SK-N-SH (cell line): ENCODE measurements around the gene CDH13. TPM values are rescaled to one million over a fixed set of nuclear protein-coding genes. Genes with fewer than 3 reads are reported as not detected.

Experiments
- CTCF ChIA-PET: fragments of 300-600, 350-600 bp; formaldehyde crosslinking; extraction: SDS; loops from one replicate; lab custom pipeline; 2021; lab: Yijun Ruan, JAX
- POLR2A ChIA-PET: fragments of 350-600 bp; sonication (Branson Sonifier 250); formaldehyde crosslinking; extraction: SDS; loops from one replicate; lab custom pipeline; 2020; ENCODE audit warnings: antibody characterized with exemption, inconsistent platforms; lab: Yijun Ruan, JAX
- DNase-seq: peaks from one replicate; pipeline ENCODE4 v3.0.0; 2012
- H2AFZ ChIP-seq: fragments of 200-600 bp; sonication (generic); 2 replicates; pipeline ENCODE4 v1.8.1; 2016; ENCODE audit warnings: antibody characterized with exemption, mild to moderate bottlenecking, low read depth
- H3F3A ChIP-seq: fragments of 200-600 bp; sonication (generic); replicated peaks from 2 replicates; pipeline ENCODE3; 2016; ENCODE audit warnings: antibody characterized with exemption, mild to moderate bottlenecking; ENCODE audit not compliant: insufficient read depth
- H3K27ac ChIP-seq, 2 experiments: fragments of 200-500 bp in 1 of 2; fragments of 200-600 bp in 1 of 2; sonication (Bioruptor generic) in 1 of 2; sonication (generic), shearing (Covaris generic) in 1 of 2; 2 replicates each; pipeline versions ENCODE4 v1.5.1 to v1.6.1; 2014 to 2016; ENCODE audit warnings: low read depth in 2 of 2, inconsistent platforms in 1 of 2, low read length in 1 of 2, mild to moderate bottlenecking in 1 of 2, mixed read lengths in 1 of 2
- H3K27me3 ChIP-seq: fragments of 200-600 bp; sonication (generic), shearing (Covaris generic); 2 replicates; pipeline ENCODE4 v1.6.1; 2016; ENCODE audit warnings: mixed run types; ENCODE audit not compliant: insufficient read depth
- H3K36me3 ChIP-seq, 2 experiments: fragments of 200-500 bp in 1 of 2; fragments of 200-600 bp in 1 of 2; sonication (Bioruptor generic) in 1 of 2; sonication (generic) in 1 of 2; replicated peaks in 1 of 2; 2 replicates each; pipeline versions ENCODE3 to v1.5.1; 2014 to 2016; ENCODE audit warnings: low read length in 1 of 2, mild to moderate bottlenecking in 1 of 2; ENCODE audit not compliant: insufficient read depth in 2 of 2, control insufficient read depth in 1 of 2
- H3K4me1 ChIP-seq, 2 experiments: fragments of 200-500 bp in 1 of 2; fragments of 200-600 bp in 1 of 2; sonication (Bioruptor generic) in 1 of 2; sonication (generic), shearing (Covaris generic) in 1 of 2; 2 replicates each; pipeline versions ENCODE4 v1.5.1 to v1.6.1; 2014 to 2016; ENCODE audit warnings: low read depth in 1 of 2, low read length in 1 of 2, mixed run types in 1 of 2; ENCODE audit not compliant: insufficient read depth in 2 of 2, control insufficient read depth in 1 of 2
- H3K4me2 ChIP-seq: fragments of 200-600 bp; sonication (generic), shearing (Covaris generic); 2 replicates; pipeline ENCODE4 v1.6.1; 2017; ENCODE audit warnings: mixed run types
- H3K4me3 ChIP-seq, 2 experiments: fragments of 200-500 bp in 1 of 2; fragments of 200-600 bp in 1 of 2; sonication (Bioruptor generic) in 1 of 2; sonication (generic), shearing (Covaris generic) in 1 of 2; 2 replicates each; pipeline versions ENCODE4 v1.5.1 to v1.8.1; 2014 to 2016; ENCODE audit warnings: low read depth in 2 of 2, inconsistent platforms in 1 of 2, low read length in 1 of 2, mild to moderate bottlenecking in 1 of 2, mixed read lengths in 1 of 2, moderate library complexity in 1 of 2
- H3K79me2 ChIP-seq: fragments of 200-600 bp; sonication (generic); 2 replicates; pipeline ENCODE4 v1.8.1; 2017; ENCODE audit warnings: mild to moderate bottlenecking; ENCODE audit not compliant: insufficient read depth
- H3K9ac ChIP-seq: fragments of 200-600 bp; sonication (generic); 2 replicates; pipeline ENCODE4 v1.6.1; 2017; ENCODE audit warnings: mixed run types
- H3K9me2 ChIP-seq: fragments of 200-600 bp; sonication (generic); 2 replicates; pipeline ENCODE4 v1.6.1; 2017; ENCODE audit warnings: mixed run types
- H3K9me3 ChIP-seq: fragments of 200-600 bp; sonication (generic); 2 replicates; pipeline ENCODE4 v1.6.1; 2017; ENCODE audit warnings: mixed run types, mild to moderate bottlenecking, moderate library complexity
- H4K20me1 ChIP-seq: fragments of 200-600 bp; sonication (generic); 2 replicates; pipeline ENCODE4 v1.6.1; 2017; ENCODE audit warnings: mild to moderate bottlenecking, mixed run types; ENCODE audit not compliant: insufficient read depth
- CHD2 ChIP-seq: fragments of 150-350 bp; IDR thresholded peaks from 2 replicates; pipeline ENCODE4 v1.6.1; 2018; ENCODE audit warnings: low read length; ENCODE audit not compliant: partially characterized antibody
- ELF1 ChIP-seq: IDR thresholded peaks from 2 replicates; pipeline ENCODE4 v1.4.0; 2012
- EP300 ChIP-seq, 2 experiments: IDR thresholded peaks; 2 replicates each; pipeline versions ENCODE4 v1.4.0 to v1.6.1; 2012; ENCODE audit warnings: borderline replicate concordance in 1 of 2, low read depth in 1 of 2, low read length in 1 of 2
- FOSL2 ChIP-seq: IDR thresholded peaks from 2 replicates; pipeline ENCODE4 v1.4.0; 2012; ENCODE audit warnings: low read depth, mild to moderate bottlenecking, moderate library complexity, borderline replicate concordance
- JUND ChIP-seq: IDR thresholded peaks from 2 replicates; pipeline ENCODE4 v1.4.0; 2012
- MEF2A ChIP-seq: IDR thresholded peaks from 2 replicates; pipeline ENCODE4 v1.4.0; 2012; ENCODE audit warnings: low read depth, borderline replicate concordance
- NFIC ChIP-seq: IDR thresholded peaks from 2 replicates; pipeline ENCODE4 v1.4.0; 2012; ENCODE audit warnings: borderline replicate concordance
- POLR2AphosphoS5 ChIP-seq: IDR thresholded peaks from 2 replicates; pipeline ENCODE4 v1.6.1; 2012; ENCODE audit warnings: low read depth, low read length
- RAD21 ChIP-seq: IDR thresholded peaks from 2 replicates; pipeline ENCODE4 v1.6.1; 2012; ENCODE audit warnings: mild to moderate bottlenecking, low read length
- RCOR1 ChIP-seq: fragments of 150-350 bp; IDR thresholded peaks from 2 replicates; pipeline ENCODE4 v1.6.1; 2017; ENCODE audit warnings: antibody characterized with exemption, low read length
- RXRA ChIP-seq: IDR thresholded peaks from 2 replicates; pipeline ENCODE4 v1.4.0; 2012; ENCODE audit warnings: low read depth, mild to moderate bottlenecking, borderline replicate concordance
- SMC3 ChIP-seq: IDR thresholded peaks from 2 replicates; pipeline ENCODE4 v1.6.1; 2012; ENCODE audit warnings: low read depth, low read length, improper control_type of control experiment
- TAF1 ChIP-seq: IDR thresholded peaks from 2 replicates; pipeline ENCODE4 v1.6.1; 2012; ENCODE audit warnings: low read depth, mild to moderate bottlenecking, low read length, moderate library complexity, borderline replicate concordance
- TCF12 ChIP-seq: IDR thresholded peaks from 2 replicates; pipeline ENCODE4 v1.4.0; 2012
- TEAD4 ChIP-seq: IDR thresholded peaks from 2 replicates; pipeline ENCODE4 v1.4.0; 2012; ENCODE audit warnings: mild to moderate bottlenecking, borderline replicate concordance; ENCODE audit not compliant: insufficient read depth
- WGBS: methylation state at CpG from one replicate; pipeline ENCODE4 v1.1.6; 2017; ENCODE audit warnings: low lambda C conversion rate; 5-methylcytosine and 5-hydroxymethylcytosine counted together
- polyA plus RNA-seq, 3 experiments: library from polyadenylated mRNA; depleted of rRNA; stranded (reverse); fragments of >200 nt; gene quantifications; 2 replicates each; pipeline ENCODE4 v1.2.3, GENCODE V29; 2012
- TF ChIP-seq, protein P1 (sequence below): IDR thresholded peaks from 2 replicates; pipeline ENCODE4 v1.4.0; 2012; ENCODE audit warnings: low read depth, borderline replicate concordance
- TF ChIP-seq, protein P2 (sequence below): IDR thresholded peaks from 2 replicates; pipeline ENCODE4 v1.4.0; 2012; ENCODE audit warnings: low read depth
- TF ChIP-seq, protein P3 (sequence below): fragments of 200-600 bp; sonication (generic); IDR thresholded peaks from 2 replicates; pipeline ENCODE4 v1.6.1; 2017; ENCODE audit warnings: antibody characterized with exemption, mild to moderate bottlenecking, moderate library complexity
- TF ChIP-seq, protein P4 (sequence below): fragments of 150-350 bp; IDR thresholded peaks from 2 replicates; pipeline ENCODE4 v1.6.1; 2017; ENCODE audit warnings: antibody characterized with exemption, low read length, low read depth, borderline replicate concordance
- TF ChIP-seq, protein P5 (sequence below): IDR thresholded peaks from 2 replicates; pipeline ENCODE4; 2012

CDH13 gene
- polyA plus RNA-seq, 1 of the 3 experiments (the other 2 are of a cell fraction) = 93.0 TPM

DNA sequence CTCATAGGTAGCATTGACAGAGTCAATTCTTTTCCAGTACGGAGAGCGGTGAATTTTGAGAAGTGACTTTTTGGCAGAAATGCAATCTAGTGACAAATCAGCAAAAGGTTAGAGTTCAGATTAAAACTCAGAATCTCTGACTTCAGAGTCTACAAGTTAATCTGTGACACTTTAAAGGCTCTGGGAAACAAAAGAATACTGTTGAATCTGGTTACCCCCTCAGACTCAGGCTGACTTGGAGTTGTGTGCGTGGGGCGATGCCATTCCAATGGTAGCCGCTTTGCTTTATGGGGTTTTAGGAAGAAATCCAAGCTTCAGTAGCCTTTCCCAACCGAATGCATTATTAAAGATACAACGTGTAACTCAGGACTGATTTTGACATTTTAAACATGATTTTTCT is 118.2 kb downstream of the CDH13 start:
- Histone ChIP-seq H3K4me1 (no peaks in the 10 kb centered on the region), H3F3A (no peaks in the 10 kb centered on the region), H3K79me2 (no peaks in the 10 kb centered on the region), H3K27ac (no peak overlapping the region), H3K9me2 (no peaks in the 10 kb centered on the region), H4K20me1 (no peaks in the 10 kb centered on the region), H3K9me3 (no peaks in the 10 kb centered on the region), H3K4me2 (no peak overlapping the region), H3K9ac (no peak overlapping the region), H3K36me3 (peaks cover 0 to 2% of the 10 kb centered on the region in 2 experiments), H2AFZ (no peak overlapping the region), H3K27me3 (no peaks in the 10 kb centered on the region), H3K4me3 (no peak overlapping the region)
- no peak for DNase-seq
- 72% methylated on average over 7 of the region's 7 CpGs for WGBS
- no peak for TF ChIP-seq CHD2
- TF ChIP-seq, protein P1, sequence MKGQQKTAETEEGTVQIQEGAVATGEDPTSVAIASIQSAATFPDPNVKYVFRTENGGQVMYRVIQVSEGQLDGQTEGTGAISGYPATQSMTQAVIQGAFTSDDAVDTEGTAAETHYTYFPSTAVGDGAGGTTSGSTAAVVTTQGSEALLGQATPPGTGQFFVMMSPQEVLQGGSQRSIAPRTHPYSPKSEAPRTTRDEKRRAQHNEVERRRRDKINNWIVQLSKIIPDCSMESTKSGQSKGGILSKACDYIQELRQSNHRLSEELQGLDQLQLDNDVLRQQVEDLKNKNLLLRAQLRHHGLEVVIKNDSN = no peak
- TF ChIP-seq RXRA = no peak
- TF ChIP-seq TAF1 = no peak
- TF ChIP-seq, protein P2, sequence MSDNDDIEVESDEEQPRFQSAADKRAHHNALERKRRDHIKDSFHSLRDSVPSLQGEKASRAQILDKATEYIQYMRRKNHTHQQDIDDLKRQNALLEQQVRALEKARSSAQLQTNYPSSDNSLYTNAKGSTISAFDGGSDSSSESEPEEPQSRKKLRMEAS = no peak
- no peak for TF ChIP-seq ELF1
- no peak for TF ChIP-seq NFIC
- TF ChIP-seq TEAD4 = no peak
- no peak for TF ChIP-seq FOSL2
- TF ChIP-seq, protein P3, sequence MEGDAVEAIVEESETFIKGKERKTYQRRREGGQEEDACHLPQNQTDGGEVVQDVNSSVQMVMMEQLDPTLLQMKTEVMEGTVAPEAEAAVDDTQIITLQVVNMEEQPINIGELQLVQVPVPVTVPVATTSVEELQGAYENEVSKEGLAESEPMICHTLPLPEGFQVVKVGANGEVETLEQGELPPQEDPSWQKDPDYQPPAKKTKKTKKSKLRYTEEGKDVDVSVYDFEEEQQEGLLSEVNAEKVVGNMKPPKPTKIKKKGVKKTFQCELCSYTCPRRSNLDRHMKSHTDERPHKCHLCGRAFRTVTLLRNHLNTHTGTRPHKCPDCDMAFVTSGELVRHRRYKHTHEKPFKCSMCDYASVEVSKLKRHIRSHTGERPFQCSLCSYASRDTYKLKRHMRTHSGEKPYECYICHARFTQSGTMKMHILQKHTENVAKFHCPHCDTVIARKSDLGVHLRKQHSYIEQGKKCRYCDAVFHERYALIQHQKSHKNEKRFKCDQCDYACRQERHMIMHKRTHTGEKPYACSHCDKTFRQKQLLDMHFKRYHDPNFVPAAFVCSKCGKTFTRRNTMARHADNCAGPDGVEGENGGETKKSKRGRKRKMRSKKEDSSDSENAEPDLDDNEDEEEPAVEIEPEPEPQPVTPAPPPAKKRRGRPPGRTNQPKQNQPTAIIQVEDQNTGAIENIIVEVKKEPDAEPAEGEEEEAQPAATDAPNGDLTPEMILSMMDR = no peak
- no peak for TF ChIP-seq RCOR1
- TF ChIP-seq RAD21 = no peak
- no peak for TF ChIP-seq MEF2A
- no peak for TF ChIP-seq JUND
- TF ChIP-seq SMC3 = no peak
- TF ChIP-seq, protein P4, sequence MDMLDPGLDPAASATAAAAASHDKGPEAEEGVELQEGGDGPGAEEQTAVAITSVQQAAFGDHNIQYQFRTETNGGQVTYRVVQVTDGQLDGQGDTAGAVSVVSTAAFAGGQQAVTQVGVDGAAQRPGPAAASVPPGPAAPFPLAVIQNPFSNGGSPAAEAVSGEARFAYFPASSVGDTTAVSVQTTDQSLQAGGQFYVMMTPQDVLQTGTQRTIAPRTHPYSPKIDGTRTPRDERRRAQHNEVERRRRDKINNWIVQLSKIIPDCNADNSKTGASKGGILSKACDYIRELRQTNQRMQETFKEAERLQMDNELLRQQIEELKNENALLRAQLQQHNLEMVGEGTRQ = no peak
- ChIA-PET POLR2A (no interaction called here), CTCF (no interaction called here)

DNA sequence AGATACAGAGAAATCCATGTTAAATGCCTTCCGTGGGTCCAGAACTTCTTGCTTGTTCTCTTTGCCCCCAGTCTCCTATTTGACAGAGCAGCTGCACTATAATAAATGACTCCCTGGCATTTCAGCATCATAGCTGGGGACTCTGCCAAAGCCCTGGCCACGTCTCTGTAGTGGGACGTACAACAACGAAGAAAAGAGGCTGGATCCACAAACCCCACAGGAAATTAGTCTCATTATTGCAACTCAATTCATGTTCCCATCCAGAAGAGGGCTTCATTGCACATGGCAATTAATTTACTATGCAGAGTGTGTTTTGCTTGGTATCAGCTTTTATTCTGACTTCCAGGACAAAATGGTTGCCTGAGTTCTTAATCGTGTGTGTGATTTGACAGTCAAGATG is 121.3 kb downstream of the CDH13 start:
- Histone ChIP-seq H3K79me2 (no peaks in the 10 kb centered on the region), H3K4me2 (peak overlapping the region; percentile 32; the same call in 1 of the 2 replicates)
- CTCF ChIA-PET = no interaction called here

More for the DNA sequence above, 121.3 kb downstream of the CDH13 start:
- no peak for DNase-seq
- Histone ChIP-seq H3K27ac (peak overlapping the region in 1 of 2 experiments; percentile 15; a peak in 1 of 4 replicates), H3K9me2 (no peaks in the 10 kb centered on the region), H4K20me1 (no peaks in the 10 kb centered on the region), H3K27me3 (no peaks in the 10 kb centered on the region), H3K4me3 (no peak overlapping the region), H3K4me1 (no peaks in the 10 kb centered on the region; a peak in 1 of 4 replicates), H3K9ac (no peak overlapping the region), H2AFZ (no peak overlapping the region; the same call in 1 of the 2 replicates), H3K9me3 (no peaks in the 10 kb centered on the region)
- POLR2A ChIA-PET = no interaction called here
- 31% methylated on average over 5 of the region's 5 CpGs for WGBS
- TF ChIP-seq RAD21 (no peak), NFIC (no peak), MEF2A (no peak), EP300 (IDR thresholded peaks at IDR 0.05; ENCODE audit: borderline replicate concordance in 1 of 2, low read depth in 1 of 2, low read length in 1 of 2) (no peak), TEAD4 (no peak), POLR2AphosphoS5 (no peak), RXRA (no peak), TCF12 (no peak), ELF1 (no peak)
- TF ChIP-seq, protein P3 = peak; percentile 37
- TF ChIP-seq, protein P5, sequence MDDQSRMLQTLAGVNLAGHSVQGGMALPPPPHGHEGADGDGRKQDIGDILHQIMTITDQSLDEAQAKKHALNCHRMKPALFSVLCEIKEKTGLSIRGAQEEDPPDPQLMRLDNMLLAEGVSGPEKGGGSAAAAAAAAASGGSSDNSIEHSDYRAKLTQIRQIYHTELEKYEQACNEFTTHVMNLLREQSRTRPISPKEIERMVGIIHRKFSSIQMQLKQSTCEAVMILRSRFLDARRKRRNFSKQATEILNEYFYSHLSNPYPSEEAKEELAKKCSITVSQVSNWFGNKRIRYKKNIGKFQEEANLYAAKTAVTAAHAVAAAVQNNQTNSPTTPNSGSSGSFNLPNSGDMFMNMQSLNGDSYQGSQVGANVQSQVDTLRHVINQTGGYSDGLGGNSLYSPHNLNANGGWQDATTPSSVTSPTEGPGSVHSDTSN = peak; percentile 67
- TF ChIP-seq, all 33 proteins: peak for 2
- H3F3A ChIP-seq = no peaks in the 10 kb centered on the region
- no peaks in the 10 kb centered on the region for H3K36me3 ChIP-seq
